HG02981 (cell line): ENCODE results near the gene CCDC85B.
A peak's percentile ranks its signal among the peaks of the same experiment; 100 is the strongest.

Source experiments
- ATAC-seq: cut with Tn5 transposase; IDR thresholded peaks from one replicate; pipeline ENCODE4 v1.9.1; 2021; ENCODE audit warnings: mild to moderate bottlenecking, moderate library complexity; ENCODE audit not compliant: unreplicated experiment

Gene CCDC85B

DNA sequence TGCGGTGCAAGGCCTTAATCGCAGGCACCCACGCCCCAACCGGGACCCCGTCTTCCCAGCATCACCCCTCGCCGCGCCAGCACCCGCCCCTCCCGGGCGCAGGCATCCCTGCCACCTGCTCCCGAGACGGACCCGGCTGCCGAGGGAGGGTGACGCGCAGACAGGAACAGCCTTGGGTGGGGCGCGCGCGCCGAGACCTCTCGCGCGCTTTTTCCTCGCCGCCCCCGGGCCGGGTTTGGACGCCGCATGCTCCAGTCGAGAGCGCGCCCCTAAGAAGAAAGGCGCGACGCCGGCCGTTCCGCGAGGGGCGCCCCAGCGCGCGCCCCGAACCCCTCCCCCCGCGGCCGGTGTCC is 33.0 kb upstream of the CCDC85B start:
- ATAC-seq, result no peak

DNA sequence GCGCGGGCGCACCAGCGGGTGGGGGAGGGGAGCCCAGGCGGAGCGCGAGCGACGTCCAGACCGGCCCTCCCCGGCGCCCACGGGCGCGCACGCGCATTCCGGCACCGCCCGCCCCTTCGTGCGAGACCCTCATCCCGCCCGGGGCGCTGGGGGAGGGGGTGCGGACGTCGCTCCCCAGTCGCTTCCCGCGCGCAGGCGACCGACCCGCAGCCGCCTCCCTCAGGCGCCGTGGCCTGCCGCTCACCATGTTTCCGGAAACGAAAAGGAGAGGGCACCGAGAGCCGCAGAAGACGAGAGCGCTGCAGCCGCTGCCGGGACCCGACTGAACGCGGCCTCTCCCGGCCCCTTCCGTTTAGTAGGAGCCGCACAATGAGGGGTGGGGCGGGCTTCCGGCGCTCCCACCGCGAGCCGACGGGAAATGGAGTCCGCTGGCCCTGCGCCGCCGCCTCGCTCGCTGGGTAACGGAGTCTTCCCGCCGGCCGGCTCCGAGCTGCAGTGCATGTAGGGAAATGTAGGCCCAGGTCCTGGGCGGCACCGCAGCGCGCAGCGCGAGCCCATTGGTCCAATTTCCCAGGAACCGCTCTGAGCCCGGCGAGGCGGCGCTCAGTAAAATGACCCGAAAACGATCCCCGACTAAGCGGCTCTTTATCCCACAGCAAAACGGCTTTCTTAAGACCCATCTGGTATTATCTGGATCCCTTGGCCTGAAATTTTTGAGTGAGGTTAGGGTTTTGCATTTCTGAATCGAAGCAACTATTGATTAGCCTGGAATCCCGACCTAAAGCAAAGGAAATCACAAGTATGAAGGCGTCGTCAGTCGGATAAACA is 32.4 kb upstream of the CCDC85B start, which contains the start of gene CFL1:
CFL1 (minus strand) TSS at position 328 of the 828 bp plus-strand sequence; CDS start at position 247, 81 bp downstream.
- ATAC-seq, result peak; percentile 46

DNA sequence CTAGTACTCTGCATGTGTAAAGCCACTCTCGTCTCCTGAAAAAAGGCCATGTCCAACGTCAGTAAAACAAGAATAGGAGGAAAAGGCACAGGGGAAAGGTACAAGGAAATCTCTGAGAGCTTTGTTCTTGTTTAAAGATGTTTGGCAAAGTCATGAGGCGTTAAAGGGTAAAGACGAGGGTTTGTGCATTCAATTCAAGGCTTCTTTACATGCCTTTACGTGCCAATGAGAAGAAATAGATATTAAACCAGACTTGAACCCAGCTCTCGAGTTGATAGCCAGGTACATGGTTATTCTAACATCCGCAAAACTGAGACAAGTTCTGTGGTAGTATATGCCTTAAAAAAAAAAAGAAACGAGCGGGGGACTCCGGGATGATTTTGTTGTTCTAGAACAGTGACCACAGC is 31.8 kb upstream of the CCDC85B start:
- ATAC-seq, result no peak

DNA sequence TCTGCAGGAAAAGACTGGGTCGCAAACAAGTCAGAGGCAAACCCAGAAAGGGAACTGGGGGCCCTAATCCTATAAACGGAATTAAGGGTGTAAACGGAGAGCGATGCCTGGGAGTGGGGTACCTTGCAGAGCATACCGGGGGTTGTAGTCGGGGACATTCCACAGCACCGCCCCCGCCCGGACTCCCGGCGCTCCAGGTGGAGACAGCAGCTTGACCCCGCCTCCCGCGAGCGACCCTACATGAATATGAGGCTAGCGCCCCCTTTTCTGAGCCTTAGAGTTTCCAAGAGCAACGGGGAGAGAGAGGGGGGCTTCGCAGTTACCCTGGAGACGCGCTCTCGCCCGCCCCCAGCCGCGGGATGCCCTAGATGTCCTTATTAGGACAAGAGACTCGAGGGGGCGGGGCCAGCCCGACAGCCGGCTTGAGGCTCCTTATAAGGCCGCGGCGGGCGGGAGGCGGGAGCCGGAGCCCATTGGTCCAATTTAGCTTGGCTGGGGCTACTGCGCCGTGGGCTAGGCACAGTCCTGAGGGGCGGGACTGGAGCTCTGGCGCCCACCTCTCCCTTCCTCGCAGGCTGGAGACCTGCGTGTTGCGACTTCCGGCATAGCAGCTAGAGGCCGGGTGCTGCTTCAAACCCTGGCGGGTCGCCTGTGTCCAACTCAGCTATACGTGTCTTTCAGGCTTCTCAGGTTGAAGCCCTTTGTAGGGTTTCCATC is 31.2 kb upstream of the CCDC85B start:
- peak; percentile 51 for ATAC-seq

DNA sequence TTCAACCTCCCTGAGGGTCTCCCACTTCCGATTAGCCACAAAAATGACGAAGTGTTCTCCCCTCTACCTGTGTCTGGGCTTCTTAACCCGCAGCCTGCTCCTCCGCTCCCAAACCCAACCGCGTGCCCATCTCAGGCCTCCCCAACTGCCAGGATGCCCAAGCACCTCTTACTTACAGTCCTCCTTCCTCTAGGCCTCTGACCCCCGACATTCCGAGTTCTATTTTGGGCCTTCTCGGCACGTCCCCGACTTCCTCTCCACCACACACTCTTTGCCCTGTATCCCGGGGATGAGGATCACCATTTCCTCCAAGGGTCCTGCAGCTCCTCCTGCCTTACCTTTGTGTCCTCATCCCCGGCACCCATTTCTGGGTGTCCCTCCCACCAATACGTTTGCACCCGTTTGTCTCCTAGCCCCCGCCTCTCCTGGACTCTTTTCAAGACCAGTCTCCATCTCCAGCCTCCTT is 30.6 kb upstream of the CCDC85B start:
- ATAC-seq, result no peak

DNA sequence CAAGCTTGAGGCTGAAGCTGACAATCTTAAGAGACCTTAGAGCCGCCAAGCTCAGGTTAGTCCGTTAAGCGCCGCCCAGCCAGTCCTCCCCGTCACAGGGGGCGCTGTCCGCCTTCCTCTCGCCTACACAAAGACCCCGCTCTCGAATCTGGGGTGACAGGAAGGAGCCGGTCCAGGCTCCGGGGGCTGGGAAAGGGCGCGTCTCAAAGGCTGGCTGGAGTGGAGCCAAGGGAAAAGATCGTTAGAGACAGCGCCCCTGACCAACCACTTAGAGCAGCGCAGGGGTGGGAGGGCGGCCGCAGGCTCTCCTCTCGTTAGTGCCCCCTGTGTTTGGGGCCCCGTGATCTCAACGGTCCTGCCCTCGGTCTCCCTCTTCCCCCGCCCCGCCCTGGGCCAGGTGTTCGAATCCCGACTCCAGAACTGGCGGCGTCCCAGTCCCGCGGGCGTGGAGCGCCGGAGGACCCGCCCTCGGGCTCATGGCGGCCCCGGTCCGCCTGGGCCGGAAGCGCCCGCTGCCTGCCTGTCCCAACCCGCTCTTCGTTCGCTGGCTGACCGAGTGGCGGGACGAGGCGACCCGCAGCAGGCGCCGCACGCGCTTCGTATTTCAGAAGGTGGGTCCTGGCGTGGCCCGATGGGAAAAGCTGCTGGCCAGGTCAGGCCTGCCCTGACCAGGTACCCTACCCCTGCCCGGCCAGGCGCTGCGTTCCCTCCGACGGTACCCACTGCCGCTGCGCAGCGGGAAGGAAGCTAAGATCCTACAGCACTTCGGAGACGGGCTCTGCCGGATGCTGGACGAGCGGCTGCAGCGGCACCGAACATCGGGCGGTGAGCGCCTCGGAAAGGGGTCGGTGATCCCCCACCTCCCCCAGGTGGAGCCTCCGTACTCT is 30.0 kb upstream of the CCDC85B start, which contains the start of gene MUS81:
MUS81 (plus strand) TSS at position 156 of the 887 bp plus-strand sequence; CDS start at position 477, 321 bp downstream.
- peak; percentile 27 for ATAC-seq

DNA sequence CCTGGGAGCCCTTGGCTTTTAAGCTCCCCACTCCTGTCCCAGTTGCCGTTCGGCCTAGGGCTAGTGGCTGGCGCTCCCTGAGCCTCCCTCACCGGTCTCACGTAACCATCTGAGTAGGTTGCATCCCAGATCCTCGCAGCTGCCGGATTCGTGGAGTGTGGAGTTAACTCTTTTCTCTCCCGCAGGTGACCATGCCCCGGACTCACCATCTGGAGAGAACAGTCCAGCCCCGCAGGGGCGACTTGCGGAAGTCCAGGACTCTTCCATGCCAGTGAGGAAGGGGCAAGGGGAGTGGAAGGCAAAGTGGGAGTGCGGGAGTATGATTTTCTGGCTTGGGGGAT is 29.3 kb upstream of the CCDC85B start:
- no peak for ATAC-seq

DNA sequence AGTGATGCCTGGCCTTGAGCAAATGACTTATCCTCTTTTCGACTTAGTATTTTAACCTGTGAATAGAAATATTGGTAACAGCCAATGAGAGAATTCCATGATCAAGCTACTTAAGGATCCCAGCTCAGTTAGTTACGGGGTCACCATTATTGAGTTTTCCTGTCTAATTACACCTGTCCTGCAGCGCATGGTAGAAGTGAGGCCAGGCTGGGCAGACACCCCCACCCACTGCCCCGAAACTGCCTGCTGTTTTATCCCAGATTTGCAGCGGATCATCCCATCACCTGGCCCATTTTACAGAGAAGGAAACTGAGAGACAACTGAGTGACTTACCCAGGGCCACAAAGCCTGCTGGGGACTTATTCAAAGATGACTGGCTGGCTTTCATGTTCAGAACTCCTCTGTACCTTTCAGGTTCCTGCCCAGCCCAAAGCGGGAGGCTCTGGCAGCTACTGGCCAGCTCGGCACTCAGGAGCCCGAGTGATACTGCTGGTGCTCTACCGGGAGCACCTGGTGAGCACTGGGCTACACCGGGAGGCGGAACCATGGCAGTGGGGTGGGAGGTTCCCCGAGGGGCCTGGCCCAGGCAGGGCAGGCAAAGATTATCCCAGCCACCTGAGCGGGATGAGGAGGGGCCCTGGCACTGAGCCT is 28.8 kb upstream of the CCDC85B start:
- no peak for ATAC-seq

DNA sequence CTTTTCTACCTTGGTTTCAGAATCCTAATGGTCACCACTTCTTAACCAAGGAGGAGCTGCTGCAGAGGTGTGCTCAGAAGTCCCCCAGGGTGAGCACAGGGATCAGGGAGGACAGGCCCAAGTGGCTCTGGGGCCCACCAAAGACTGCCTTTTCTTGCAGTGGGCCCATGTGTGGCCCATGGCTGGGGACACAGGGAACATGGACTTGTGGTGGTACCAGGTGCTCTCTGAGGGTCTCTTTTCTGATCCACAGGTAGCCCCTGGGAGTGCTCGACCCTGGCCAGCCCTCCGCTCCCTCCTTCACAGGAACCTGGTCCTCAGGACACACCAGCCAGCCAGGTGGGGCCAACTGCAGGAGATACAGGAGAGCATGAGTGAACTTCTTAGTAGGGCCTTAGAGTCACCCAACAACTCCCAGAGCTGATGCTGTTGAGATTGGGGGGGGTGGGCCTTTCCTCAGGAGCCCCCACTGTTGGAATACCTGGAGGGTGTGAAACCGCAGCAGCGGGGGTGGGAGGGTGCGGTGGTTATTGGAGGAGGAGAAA is 28.2 kb upstream of the CCDC85B start:
- ATAC-seq, result no peak

DNA sequence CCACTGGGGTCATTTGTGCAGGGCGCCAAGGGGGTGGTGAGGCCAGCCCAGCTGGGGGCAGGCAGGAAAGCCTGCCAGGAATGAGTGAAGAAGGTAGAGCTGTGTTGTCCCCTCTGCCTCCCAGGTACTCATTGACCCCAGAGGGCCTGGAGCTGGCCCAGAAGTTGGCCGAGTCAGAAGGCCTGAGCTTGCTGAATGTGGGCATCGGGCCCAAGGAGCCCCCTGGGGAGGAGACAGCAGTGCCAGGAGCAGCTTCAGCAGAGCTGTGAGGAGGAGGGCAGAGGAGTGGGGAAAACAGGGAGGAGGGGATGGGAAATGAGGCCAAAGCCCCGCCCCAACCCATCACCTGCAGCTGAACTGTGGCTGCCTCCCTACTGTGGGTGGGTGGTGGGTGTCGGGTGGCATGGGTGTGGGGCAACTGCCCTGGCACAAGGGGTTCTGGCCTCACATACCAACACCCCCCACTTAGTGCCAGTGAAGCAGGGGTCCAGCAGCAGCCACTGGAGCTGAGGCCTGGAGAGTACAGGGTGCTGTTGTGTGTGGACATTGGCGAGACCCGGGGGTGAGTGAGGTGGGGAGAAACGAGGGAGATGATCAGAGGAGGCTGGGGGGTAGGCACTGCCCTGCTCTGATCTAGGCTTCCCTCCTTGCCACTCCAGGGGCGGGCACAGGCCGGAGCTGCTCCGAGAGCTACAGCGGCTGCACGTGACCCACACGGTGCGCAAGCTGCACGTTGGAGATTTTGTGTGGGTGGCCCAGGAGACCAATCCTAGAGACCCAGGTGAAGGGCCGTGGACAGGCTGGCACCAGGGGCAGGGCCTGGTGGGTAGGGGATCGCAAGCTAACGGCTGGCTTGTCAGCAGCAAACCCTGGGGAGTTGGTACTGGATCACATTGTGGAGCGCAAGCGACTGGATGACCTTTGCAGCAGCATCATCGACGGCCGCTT is 27.3 kb upstream of the CCDC85B start:
- ATAC-seq, result no peak

DNA sequence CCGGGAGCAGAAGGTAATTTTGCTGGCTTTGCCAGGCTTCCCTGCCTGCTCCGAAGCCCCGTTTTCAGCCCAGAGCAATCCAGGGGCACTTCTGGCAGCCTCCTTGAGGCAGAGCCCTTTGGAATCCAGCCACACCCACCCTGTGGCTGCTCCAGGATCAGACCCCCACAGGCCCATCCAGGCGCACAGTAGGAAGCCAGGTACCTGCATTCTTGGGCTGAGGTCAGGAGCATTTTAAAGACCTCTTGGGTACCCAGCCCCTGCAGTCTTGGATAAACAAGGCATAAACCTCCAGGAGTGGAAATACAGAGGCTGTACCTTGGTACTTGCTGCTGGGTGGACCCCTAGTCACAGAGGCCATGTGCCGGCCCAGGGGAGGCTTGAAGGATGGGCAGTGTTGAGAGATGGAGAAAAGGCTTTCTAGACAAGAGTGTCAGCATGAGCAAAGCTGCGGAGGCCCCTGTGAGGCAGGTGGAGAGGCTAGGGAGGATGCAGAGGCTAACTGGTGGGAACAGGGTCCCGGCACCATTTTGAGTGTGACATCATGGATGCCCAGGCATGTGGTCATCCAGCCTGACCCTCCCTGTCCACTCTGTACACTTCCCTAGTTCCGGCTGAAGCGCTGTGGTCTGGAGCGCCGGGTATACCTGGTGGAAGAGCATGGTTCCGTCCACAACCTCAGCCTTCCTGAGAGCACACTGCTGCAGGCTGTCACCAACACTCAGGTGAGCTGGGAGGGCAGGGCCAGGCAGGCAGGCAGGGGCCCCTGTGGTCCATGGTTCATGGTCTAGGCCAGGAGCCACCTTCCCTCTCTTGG is 26.4 kb upstream of the CCDC85B start:
- ATAC-seq, result no peak

DNA sequence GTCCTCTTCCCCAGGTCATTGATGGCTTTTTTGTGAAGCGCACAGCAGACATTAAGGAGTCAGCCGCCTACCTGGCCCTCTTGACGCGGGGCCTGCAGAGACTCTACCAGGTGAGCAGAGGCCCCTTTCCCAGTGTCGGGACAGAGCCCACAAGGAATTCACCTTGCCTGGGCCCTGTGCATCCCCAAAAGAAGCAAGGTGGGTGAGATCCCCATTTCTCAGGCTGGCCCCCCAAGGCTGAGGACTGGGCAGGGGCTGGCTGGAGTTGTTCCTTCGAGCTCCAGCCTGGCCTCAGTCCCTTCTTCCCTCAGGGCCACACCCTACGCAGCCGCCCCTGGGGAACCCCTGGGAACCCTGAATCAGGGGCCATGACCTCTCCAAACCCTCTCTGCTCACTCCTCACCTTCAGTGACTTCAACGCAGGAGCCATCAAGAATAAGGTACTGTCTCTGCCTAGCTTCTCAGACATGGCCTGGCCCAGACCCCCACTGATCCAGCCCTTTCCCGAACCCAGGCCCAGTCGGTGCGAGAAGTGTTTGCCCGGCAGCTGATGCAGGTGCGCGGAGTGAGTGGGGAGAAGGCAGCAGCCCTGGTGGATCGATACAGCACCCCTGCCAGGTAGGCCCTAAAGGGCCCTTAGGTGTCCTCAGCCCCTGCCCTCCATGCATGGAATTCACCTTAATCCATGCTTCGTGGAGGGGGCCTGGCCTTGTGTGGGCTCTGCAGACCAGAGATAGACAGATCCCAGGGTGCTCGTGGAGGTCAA is 25.6 kb upstream of the CCDC85B start:
- no peak for ATAC-seq

DNA sequence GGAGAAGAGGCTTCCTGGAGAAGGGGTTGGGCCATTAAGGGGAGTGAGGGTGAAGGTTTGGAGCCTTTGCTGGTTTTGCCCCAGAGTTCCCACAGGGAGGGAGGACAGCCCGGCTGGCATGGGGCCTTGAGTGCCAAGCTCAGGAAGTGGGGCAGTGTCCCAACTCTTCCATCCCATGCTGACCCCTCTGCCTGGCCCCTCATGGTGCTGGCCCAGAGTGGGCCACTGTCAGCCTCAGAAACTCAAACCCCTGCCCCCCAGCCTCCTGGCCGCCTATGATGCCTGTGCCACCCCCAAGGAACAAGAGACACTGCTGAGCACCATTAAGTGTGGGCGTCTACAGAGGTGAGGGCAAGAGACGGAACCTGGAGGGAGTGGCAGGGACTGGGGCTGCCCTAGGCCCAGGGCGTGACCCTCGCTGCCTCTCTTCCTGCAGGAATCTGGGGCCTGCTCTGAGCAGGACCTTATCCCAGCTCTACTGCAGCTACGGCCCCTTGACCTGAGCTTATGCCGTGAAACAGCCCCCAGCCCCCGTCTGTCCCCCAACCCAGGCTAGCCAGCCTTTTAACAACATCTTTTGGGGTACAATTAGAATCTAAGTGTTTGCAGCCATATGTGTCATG is 24.8 kb upstream of the CCDC85B start:
- ATAC-seq, result no peak

DNA sequence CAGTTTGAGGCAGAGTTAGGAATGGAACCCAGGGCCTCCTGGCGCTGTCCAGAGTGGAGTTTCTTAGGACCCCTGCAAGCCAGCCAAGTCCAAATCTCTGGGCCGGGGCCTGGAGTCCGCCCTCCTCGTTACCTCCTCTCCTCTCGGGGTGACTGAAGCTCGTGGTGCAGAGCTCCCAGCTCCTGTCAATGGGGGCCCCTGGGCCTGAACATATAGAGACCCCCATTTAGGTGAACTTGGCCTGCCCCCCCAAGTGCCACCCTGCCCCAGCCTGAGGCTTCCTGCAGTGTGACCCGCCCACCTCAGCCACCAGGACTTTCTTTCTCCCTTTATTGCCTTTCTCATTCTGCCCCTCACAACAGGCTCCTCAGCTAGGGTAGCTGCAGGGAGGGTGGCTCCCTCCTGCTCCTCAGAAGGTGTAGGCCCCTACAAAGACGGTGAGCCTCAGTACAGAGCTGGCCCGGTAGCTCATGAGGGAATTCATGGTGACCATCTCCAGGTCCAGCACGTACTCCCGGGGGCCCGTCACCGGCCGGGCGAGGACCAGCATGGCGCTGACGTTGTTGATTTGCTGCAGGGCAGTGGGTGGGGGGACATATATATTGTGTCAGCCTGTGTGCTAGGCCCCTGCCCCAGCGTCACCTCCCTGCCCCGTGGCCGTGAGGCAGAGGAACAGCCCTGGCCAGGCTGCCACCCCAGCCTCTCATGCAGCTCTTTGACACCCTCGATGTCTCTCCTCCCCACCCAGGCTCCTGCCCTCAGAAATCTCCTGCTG is 23.8 kb upstream of the CCDC85B start:
- ATAC-seq, result no peak

DNA sequence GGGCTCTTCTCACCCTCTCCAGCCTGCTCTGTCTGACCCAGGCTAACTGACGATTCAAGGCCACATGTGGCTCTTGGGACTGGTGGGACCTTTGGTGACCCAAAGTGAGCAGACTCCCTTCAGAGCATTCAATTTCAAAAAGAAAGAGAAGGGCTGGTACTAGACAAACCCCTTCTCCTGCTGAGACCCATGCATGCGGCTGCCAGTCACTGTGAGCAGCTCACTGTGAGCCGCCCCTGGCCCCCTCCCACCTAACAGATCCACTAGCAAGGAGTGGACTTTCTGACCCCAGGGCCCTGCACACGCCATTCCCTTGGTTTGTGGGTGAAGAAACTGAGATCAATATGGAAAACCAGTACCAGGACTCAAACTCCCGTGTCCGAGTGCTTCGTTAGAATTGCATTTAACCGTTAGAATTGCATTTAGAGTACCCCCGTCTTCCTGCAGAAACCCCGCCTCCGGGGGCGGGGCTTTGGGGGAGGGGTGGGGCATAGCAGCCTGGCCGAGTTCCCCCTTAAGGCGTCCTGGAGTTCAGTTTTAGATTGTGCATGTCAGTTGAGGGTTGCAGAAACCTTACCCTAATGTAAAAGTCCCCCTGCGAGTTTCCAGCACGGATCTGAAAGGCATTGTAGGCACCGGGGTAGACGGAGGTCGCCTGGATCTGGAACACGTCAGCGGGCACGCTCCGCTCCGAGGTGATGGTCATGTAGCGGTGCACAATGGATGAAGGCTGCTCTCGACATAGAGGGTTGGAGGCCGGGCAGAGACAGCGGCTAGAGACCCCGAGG is 23.0 kb upstream of the CCDC85B start:
- no peak for ATAC-seq
